Fibroblast of peridontal ligament (primary cell): ENCODE data around the gene XYLT2.
"Not testable (repeated sequence)": the region's sequence is repeated elsewhere in the genome, so short reads cannot be mapped to it uniquely, and the experiment has no call there.

ENCODE experiments used
- DNase-seq: peaks from one replicate; pipeline ENCODE4 v3.0.0-alpha.2; 2010; ENCODE audit errors: extremely low read depth

Gene XYLT2

DNA sequence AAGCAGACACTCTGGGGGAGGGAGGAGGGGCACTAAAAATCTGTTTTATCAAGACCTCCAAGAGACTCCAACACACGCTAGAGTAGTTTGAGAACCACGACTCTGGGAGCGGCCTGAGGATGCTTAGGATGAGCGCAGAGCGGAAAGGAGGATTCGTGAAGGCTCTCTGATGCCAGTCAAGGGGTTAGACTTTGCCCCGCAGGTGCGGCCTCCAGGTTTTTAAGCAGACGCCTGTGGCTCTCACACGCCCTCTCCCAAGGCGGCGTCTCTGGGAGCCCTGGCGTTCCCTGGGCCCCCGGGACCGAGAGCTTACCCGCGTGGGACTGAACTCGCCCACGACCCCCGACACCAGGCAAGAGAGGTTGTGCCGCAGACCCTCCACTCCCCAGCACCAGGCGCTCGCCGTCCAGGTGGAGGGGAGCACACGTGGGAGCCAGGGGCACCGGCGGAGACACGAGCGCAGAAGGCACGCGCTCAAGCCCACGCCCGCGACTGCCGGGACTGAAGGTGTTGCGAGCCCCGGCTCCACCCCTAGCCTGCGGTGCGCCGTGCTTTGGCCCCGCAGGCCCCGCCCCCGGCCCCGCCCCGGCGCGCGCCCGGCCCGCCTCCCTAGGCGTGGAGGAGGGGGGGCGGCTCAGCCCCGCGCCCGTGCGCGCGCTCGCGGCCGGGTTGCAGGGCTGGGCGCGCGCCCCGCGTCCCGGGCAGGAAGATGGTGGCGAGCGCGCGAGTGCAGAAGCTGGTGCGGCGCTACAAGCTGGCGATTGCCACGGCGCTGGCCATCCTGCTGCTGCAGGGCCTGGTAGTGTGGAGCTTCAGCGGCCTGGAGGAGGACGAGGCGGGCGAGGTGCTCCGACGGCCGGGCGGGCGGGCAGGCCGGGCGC lies at the start of gene XYLT2:
Gene XYLT2, plus strand, starts transcription at position 695 of the 881 bp plus-strand sequence. Its CDS starts 15 bp downstream, at position 710.
- peak; percentile 66 for DNase-seq

GRCh38 chr17:50297407-50297865 lies 48.5 kb upstream of the XYLT2 start:
- peak; percentile 58 for DNase-seq

DNA sequence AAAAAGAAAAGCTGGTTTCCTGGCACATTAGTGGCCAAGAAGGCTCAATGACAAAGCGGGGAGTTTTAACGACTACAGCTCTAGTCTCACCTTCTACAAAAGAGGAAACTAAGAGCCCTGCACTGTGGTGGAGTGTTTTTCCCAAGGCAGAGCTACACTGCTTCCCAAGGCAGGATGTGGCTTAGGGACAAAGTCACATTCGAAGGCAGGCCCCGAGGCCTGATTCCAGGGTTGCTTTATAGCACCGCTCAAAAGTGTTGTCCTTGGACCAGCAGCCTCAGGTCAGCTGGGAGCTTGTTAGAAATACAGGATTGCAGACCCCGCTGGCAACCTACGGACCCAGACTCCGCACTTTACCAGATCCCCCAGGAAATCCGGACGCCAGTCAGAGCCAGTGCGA lies 47.9 kb upstream of the XYLT2 start:
- DNase-seq, result no peak

DNA sequence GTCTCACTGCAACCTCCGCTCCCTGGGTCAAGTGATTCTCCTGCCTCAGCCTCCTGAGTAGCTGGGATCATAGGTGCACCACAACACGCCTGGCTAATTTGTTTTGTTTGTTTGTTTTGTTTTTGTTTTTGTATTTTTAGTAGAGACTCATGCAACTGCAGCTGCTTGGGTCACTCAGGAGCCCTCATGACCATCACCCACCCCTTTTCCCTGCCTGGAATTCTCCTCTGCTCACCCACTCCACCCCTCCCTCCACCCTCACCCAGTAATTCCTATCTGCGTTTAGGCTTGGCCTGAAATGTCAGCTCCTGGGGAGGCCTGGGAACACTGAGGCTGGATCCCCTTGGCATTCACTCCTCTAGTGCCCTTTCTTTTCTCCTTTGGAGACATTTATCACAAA lies 46.1 kb upstream of the XYLT2 start:
- DNase-seq, result no peak

DNA sequence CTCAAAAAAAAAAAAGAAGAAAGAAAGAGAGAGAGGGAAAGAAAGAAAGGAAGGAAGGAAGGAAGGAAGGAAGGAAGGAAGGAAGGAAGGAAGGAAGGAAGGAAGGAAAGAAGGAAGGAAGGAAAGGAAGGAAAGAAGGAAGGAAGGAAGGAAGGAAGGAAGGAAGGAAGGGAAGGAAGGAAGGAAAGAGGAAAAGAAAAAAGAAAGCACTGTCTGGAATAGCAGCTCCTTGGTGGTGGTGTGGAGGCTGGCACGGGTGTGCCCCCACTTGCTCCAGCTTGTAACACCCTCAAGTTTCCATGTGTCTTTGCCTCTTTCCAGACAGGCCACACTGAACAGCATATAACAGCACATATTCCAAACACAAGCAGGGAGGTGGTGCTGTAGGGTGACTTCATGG lies 45.1 kb upstream of the XYLT2 start:
- DNase-seq, result not testable (repeated sequence)

DNA sequence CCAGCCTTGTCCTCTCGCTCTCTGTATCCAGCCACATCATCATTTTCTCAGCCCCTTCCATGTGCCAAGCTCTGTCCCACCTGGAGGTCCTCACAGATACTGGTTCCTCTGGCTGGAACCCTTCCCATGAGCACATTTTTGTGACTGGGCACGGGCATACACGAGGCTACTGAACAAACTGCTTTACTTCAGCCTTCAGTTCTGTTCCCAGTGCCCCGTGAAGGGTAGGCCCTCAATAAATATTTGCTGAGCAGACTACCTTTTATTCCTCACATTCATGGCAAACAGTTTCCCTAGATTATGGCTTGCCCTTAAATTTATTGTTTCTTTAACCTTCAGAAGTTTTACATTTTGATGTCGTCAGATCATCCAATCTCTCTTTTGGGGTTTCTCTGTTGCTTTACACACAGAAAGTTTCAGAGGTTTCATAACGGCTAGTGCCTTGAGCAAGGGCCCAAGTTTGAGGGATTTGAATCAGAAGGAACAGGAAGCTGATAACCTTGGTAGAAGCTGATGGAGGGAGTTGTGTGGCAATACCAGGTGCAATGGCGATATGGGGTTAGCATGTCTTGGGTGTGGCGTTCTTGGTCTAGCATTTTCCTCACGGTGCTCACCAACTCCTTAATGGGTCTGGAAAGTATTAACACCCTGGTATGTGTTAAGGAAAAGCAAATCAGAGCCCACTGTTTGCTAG lies 43.9 kb upstream of the XYLT2 start:
- DNase-seq, result no peak

GRCh38 chr17:50303051-50303450 lies 42.9 kb upstream of the XYLT2 start:
- no peak for DNase-seq

GRCh38 chr17:50303596-50303995 lies 42.3 kb upstream of the XYLT2 start:
- no peak for DNase-seq

DNA sequence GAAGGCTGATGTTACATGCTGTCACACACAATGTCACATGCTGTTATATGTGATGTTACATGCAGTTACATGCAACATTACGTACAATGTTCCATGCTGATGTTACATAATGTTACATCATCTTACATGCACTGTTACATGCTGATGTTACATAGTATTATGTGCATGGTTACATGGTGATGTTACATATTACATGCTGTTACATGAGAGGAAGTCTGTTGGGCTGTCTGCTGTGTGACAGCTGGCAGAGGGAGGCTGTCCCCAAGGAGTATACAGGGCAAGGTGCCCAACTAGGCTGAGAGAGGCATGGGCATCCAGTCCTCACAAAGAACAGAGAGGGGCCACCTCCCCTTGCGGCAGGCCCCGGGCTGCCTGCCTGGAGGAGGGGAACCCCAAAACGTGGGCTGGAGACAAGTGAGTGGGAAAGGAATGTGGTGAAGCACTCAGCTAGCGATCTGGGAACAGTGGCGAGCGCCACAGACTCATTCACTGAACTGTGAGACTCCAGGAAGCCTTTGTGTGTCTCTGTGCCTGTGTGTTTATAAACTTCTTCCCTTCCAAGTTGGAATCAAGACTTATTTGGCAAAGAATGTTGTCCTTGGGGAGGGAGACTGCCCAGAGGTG lies 41.0 kb upstream of the XYLT2 start:
- DNase-seq, result peak; percentile 71

GRCh38 chr17:50307654-50308053 lies 38.3 kb upstream of the XYLT2 start:
- DNase-seq, result no peak

GRCh38 chr17:50308666-50309065 lies 37.3 kb upstream of the XYLT2 start:
- DNase-seq, result peak; percentile 20

DNA sequence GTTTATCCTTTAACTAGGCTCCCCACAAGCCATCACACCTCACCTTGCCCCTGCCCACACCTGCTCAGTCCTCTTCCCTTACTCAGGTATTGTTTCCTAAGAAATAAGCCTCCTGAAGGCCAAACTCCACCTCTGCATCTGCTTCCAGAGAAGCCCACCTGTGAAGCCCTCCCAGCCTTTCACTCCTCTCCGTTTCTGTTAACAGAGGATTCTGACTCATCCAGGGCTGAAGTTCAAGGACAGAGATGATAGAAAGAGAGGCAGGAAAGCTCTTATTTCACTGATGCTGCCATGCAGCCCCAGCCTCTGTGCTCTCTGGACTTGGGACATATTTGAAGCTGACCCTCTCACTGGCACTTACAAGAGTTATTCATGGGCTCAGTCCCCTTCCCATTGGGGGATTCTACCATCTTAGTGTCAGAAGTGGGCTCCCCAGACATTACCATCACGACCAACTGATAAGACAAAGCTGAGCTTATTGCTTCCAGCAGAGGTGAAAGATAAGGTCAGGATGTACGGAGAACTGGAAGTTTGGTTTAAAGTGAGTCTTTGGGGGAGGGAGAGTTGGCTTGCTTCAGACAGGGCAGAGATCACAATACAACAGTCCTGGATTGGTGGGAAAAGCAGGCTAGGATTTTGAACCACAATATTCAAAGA lies 35.3 kb upstream of the XYLT2 start:
- no peak for DNase-seq

DNA sequence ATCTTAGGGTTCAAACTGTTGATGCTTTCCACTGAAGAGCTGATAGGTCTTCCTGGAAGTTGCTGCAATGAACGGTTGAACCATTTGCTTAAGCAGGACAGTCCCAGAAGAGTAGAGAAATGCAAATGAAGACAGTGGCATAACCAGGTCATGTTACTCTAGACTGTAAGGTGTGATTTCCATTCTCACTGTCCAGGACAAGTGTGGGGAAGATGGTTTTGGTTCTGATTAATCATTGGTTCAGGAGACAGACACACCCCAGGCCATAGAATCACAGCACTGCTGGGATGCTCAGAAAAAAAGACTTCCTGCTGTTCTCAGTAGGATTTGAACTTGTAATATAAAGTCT lies 34.8 kb upstream of the XYLT2 start:
- DNase-seq, result no peak

GRCh38 chr17:50311483-50311882 lies 34.4 kb upstream of the XYLT2 start:
- no peak for DNase-seq

- peak; percentile 33 for DNase-seq
Observed at GRCh38 chr17:50312308-50312707, 33.6 kb upstream of the XYLT2 start.

DNA sequence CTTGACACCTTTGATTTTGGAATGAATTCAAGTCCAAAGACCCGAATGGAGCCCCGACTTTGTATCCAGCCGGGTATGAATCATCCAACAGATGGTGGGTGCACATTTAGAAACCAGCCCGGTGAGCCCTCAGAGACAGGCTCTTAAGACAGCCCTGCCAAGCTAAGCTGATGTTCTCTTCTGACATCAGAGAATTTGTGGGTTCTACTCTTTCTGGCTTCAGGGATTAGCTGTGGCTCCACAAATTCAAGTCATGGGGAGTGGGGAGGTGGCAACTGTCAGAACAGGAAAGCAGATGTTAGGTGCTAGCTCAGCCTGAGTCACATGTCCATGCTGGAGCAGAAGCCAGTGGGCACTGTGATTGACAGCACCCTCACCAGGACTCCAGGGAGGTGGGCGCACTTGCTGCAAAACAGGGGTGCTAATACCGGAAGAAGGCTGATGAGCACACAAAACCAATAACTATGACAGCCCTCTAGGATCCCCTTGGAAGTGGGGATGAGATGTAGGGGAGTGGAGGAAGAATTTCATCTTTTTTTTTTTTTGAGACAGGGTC lies 31.4 kb upstream of the XYLT2 start:
- DNase-seq, result no peak

DNA sequence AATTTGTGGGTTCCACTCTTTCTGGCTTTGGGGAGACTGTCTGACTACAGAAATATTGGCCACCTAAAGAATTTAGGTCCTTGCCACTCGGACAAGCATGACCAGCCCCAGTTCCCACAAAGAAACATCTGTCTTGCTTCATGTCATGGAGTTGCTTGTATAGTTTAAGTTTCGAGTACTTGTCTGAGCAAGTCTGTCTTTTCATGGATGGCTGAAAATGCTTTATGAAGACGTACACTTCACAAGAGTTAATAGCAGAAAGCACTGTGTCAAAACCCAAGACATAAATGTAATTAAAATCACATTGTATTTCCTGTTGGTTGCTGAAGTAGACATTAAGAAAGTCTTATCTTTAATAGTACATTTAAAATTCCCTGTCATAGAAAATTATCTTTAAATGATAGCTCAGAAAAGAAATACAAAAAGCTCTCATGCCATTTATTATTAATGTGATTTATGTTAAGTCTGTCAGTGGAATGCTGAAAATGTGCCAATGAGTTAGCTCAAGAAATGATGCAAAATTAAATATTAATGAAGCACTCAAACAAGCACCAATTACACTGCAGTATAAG lies 29.8 kb upstream of the XYLT2 start:
- DNase-seq, result no peak

DNA sequence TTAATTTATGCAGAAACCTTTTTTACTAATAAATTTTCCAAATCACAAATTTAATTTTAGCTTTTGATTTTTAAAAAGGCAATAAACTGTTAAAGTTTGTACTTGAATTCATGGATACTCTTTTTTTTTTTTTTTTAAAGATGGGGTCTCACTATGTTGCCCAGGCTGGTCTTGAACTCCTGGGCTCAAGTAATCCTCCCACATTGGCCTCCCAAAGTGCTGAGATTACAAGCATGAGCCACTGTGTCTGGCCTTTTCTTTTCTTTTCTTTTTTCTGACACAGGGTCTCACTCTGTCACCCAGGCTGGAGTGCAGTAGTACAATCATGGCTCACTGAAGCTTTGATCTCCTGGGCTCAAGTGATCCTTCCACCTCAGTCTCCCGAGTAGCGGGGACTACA lies 29.3 kb upstream of the XYLT2 start:
- DNase-seq, result not testable (repeated sequence)

DNA sequence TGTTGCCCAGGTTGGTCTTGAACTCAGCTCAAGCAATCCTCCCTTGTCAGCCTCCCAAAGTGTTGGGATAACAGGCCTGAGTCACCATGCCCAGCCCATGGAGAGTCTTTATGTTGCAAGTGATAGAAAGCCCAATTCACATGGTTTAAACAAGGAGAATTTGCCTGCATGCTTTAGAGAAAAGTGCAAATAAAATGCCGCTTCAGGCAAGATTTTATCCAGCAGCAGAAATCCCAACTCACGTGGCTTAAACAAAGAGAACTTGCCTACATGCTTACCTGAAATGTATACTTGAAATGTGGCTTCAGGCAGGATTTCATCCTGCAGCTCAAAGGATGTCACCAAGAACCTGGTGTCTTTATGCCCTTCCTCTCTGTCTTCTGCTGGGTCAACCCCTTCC lies 28.8 kb upstream of the XYLT2 start:
- no peak for DNase-seq

DNA sequence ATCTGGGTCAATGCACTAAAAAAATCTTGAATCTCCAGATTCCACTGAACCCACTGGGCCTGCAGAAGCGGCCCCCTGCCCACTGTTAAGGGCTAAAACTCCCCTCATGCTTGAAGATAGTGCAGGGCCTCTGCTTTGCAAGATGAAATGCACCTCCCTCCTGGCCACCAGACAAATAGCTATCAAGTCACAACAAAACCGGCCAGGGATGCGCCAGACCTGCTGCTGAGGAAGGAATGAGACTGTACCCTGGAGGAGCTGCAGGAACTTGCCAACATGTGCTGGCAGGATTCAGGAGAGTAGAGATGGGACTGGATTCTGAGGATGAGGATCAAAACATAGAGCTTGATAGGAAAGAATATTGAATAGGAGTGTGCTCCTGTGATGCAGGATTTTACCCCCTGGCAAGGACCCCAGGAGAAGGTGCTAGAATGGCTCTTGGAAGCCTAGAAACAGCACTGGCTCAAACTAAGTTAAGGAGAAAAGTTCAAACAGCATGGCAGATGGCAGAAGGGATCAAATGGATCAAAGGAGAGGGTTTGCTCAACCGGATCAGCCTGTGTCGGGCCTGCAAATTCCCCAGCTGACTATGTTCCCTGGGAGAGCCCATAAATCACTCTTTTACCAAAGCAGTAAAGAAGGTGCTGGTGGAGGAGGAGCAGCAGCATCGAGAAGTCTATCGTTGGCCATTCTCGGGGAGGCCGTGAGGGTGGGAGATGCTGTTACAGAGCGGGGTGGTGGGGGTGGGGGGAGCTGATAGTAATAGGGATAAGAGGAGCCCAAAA lies 27.2 kb upstream of the XYLT2 start:
- no peak for DNase-seq
